Stomach (tissue), 9 donors: ENCODE measurements around the gene ERO1B. TPM values are rescaled to one million over a fixed set of nuclear protein-coding genes. Genes with fewer than 3 reads are reported as not detected.

Experiments used
- DNase-seq, 2 donors: peaks; one replicate each; pipeline versions ENCODE4 v3.0.0 to v3.0.0-alpha.2; 2013 to 2019
- H3K27ac ChIP-seq, 5 donors: fragments of 200-600 bp in 4 of 5; sonication (generic) in 4 of 5; one replicate each; pipeline ENCODE4 v1.5.1; 2013 to 2019; ENCODE audit warnings: mild to moderate bottlenecking in 1 of 5, moderate library complexity in 1 of 5
- H3K27me3 ChIP-seq, 3 donors: fragments of 200-600 bp; sonication (generic); one replicate each; pipeline ENCODE4 v1.5.1; 2017 to 2019; ENCODE audit warnings: mixed run types in 1 of 3
- H3K36me3 ChIP-seq, 4 donors: fragments of 200-600 bp; sonication (generic); 1 replicate in 3 of 4; 2 replicates in 1 of 4; pipeline ENCODE4 v1.5.1; 2016 to 2019
- H3K4me1 ChIP-seq, 4 donors: fragments of 200-600 bp; sonication (generic); one replicate each; pipeline ENCODE4 v1.5.1; 2016 to 2019
- H3K4me3 ChIP-seq, 4 donors: fragments of 200-600 bp; sonication (generic) in 3 of 4; one replicate each; pipeline ENCODE4 v1.5.1; 2016 to 2019; ENCODE audit warnings: mild to moderate bottlenecking in 1 of 4
- H3K9me3 ChIP-seq, 4 donors: fragments of 200-600 bp; sonication (generic); one replicate each; pipeline ENCODE4 v1.5.1; 2016 to 2019
- CTCF ChIP-seq, 7 experiments: fragments of 450-650 bp in 4 of 7; fragments of 200-600 bp in 3 of 7; sonication (generic) in 3 of 7; IDR thresholded peaks; one replicate each; pipeline ENCODE4 v1.5.1; 2016 to 2019; ENCODE audit warnings: antibody characterized with exemption in 7 of 7, control low read depth in 2 of 7, mild to moderate bottlenecking in 1 of 7
- EP300 ChIP-seq: sonication (generic); formaldehyde crosslinking; IDR thresholded peaks from one replicate; pipeline ENCODE4 v1.6.1; 2017; ENCODE audit warnings: antibody characterized with exemption
- POLR2A ChIP-seq, 4 donors: fragments of 450-650 bp; IDR thresholded peaks; one replicate each; pipeline ENCODE4 v1.6.1; 2016; ENCODE audit warnings: antibody characterized with exemption in 4 of 4, control low read depth in 2 of 4, mild to moderate bottlenecking in 1 of 4, moderate library complexity in 1 of 4
- POLR2AphosphoS5 ChIP-seq, 3 donors: sonication (generic); formaldehyde crosslinking; IDR thresholded peaks; one replicate each; pipeline ENCODE4 v1.6.1; 2016; ENCODE audit warnings: antibody characterized with exemption in 3 of 3
- WGBS, 5 donors: extraction: QIAGEN DNeasy Blood & Tissue Kit in 3 of 5; methylation state at CpG; one replicate each; pipeline versions ENCODE4 v1.1.5 to v1.1.7; 2013 to 2018; 5-methylcytosine and 5-hydroxymethylcytosine counted together
- intact Hi-C: fragments of 100-400 bp; cut with DNase I; formaldehyde crosslinking; loops from one replicate; pipeline ENCODE4 v1.15.1; 2023; ENCODE audit warnings: low total_unique reads
- polyA plus RNA-seq, 3 donors: library from polyadenylated mRNA; stranded (reverse); fragments of 200-250 nt; gene quantifications; one replicate each; pipeline ENCODE4 v1.2.3, GENCODE V29; 2013
- total RNA-seq, 5 donors: library from RNA; depleted of rRNA; stranded (reverse); fragments of >200 nt; gene quantifications; one replicate each; pipeline versions ENCODE4 v1.1.0 to v1.2.3, GENCODE V29; 2014 to 2016
- donor health status: healthy with polysubstance abuse.
- donor health status: Bipolar disorder and iron deficiency.
- donor health status: healthy.

Gene ERO1B
- total and polyA plus RNA-seq, 8 donors: 3.2 to 103 (median 27.9) TPM

DNA sequence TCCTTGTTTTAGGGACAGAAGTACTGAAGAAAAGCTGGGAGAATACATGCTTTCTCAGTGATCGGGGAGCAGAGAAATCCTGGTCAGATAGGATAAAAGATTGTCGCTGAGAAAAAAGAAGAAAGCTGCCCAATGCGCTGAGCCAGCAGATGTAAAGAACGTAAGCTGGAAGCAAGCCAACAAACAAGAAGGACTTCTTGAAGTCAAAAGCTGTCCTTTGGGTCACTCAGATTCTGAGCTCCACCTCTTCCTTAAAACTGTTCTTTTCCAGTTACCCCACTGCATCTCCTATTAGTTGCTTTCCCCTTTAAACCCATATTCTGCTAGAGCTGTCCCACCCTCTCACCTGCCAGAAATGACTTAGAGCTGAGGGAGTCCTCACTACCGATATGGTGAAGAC lies 74.6 kb downstream of the ERO1B start:
- DNase-seq: peak in 1 of 2 donors; percentile 17
- Histone ChIP-seq H3K4me1 (no peaks in the 10 kb centered on the region), H3K9me3 (peaks cover 0 to 20% (median 11%) of the 10 kb centered on the region in 4 donors), H3K4me3 (no peak overlapping the region), H3K36me3 (peaks cover 0 to 40% (median 35%) of the 10 kb centered on the region in 4 donors), H3K27me3 (no peaks in the 10 kb centered on the region), H3K27ac (peak overlapping the region in 2 of 5 donors; percentile 4 to 25)
- WGBS, 5 donors: 63 to 77% (median 74%) methylated on average over 5 of the region's 5 CpGs
- no peak for TF ChIP-seq EP300
- intact Hi-C loops: no loop called here

- intact Hi-C loops: no loop called here
Observed at GRCh38 chr1:236206548-236206947, 75.2 kb downstream of the ERO1B start.

DNA sequence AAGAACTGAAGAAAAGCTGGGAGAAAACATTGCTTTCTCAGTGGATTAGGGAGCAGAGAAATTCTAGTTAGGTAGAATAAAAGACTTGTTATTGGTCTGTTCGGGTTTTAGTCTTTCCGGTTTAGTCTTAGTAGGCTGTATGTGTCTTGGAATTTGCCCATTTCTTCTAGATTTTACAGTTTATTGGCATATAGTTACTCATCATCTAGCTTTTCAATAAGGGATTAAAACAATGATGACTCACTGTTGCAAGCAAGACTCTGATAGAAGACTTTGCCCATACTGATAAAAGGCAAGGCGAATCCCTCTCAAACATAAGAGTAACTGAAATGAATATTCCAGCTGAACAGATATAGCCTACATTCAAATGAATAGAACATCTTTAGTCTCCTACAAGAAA lies 77.1 kb downstream of the ERO1B start:
- H3K4me1 ChIP-seq: no peaks in the 10 kb centered on the region
- no peaks in the 10 kb centered on the region for H3K27me3 ChIP-seq
- TF ChIP-seq EP300 (no peak), POLR2A (IDR thresholded peaks at IDR 0.05) (no peak), CTCF (IDR thresholded peaks at IDR 0.05) (no peak), POLR2AphosphoS5 (IDR thresholded peaks at IDR 0.05) (no peak)
- intact Hi-C loops: no loop called here
- H3K9me3 ChIP-seq: peaks cover 10 to 45% (median 34%) of the 10 kb centered on the region in 4 donors
- H3K4me3 ChIP-seq: no peak overlapping the region
- DNase-seq: no peak
- H3K27ac ChIP-seq: no peak overlapping the region
- 88 to 98% (median 95%) methylated on average over 3 of the region's 3 CpGs for WGBS, 5 donors
- peaks cover 0 to 38% (median 35%) of the 10 kb centered on the region in 4 donors for H3K36me3 ChIP-seq

More at GRCh38 chr1:236206548-236206947, 75.2 kb downstream of the ERO1B start:
- H3K9me3 ChIP-seq: peaks cover 0 to 26% (median 16%) of the 10 kb centered on the region in 4 donors
- H3K4me1 ChIP-seq: no peaks in the 10 kb centered on the region
- H3K36me3 ChIP-seq: peaks cover 0 to 46% (median 38%) of the 10 kb centered on the region in 4 donors
- H3K4me3 ChIP-seq: no peak overlapping the region
- WGBS, 5 donors: 66 to 72% (median 69%) methylated on average over 4 of the region's 4 CpGs
- H3K27ac ChIP-seq: peak overlapping the region in 2 of 5 donors; percentile 4 to 25
- TF ChIP-seq CTCF (IDR thresholded peaks at IDR 0.05) (no peak), POLR2A (IDR thresholded peaks at IDR 0.05) (no peak), POLR2AphosphoS5 (IDR thresholded peaks at IDR 0.05) (peak in 1 of 3 donors; percentile 22)
- peak in 1 of 2 donors; percentile 32 for DNase-seq
- no peaks in the 10 kb centered on the region for H3K27me3 ChIP-seq

GRCh38 chr1:236204039-236204438 lies 77.7 kb downstream of the ERO1B start:
- 89 to 100% (median 95%) methylated on average over 1 of the region's 1 CpG for WGBS, 5 donors

More at GRCh38 chr1:236204039-236204438, 77.7 kb downstream of the ERO1B start:
- Histone ChIP-seq H3K36me3 (peaks cover 0 to 38% (median 34%) of the 10 kb centered on the region in 4 donors), H3K27me3 (no peaks in the 10 kb centered on the region), H3K9me3 (peaks cover 10 to 51% (median 37%) of the 10 kb centered on the region in 4 donors), H3K27ac (no peak overlapping the region), H3K4me3 (no peak overlapping the region), H3K4me1 (no peaks in the 10 kb centered on the region)
- TF ChIP-seq POLR2A (IDR thresholded peaks at IDR 0.05) (no peak), POLR2AphosphoS5 (IDR thresholded peaks at IDR 0.05) (no peak), CTCF (IDR thresholded peaks at IDR 0.05) (no peak), EP300 (no peak)
- intact Hi-C loops: no loop called here
- DNase-seq: no peak
